Mammary epithelial cell (primary cell): Measurements from ENCODE around the gene LHB.
"Not testable (repeated sequence)": the region's sequence is repeated elsewhere in the genome, so short reads cannot be mapped to it uniquely, and the experiment has no call there.

Experiments
- EZH2 ChIP-seq: IDR thresholded peaks from 2 replicates; pipeline ENCODE4 v1.6.1; 2012; ENCODE audit warnings: low read length, inconsistent platforms, borderline replicate concordance
- TF ChIP-seq, protein P1 (sequence below), 2 donors: IDR thresholded peaks in 1 of 2; conservative IDR thresholded peaks in 1 of 2; 2 replicates each; pipeline ENCODE4 v1.5.1; 2011 to 2012; ENCODE audit warnings: inconsistent platforms in 2 of 2, low read length in 2 of 2, mild to moderate bottlenecking in 2 of 2, control low read depth in 1 of 2, low read depth in 1 of 2; ENCODE audit not compliant: insufficient read depth in 1 of 2; ENCODE audit errors: extremely low read depth in 1 of 2

DNA sequence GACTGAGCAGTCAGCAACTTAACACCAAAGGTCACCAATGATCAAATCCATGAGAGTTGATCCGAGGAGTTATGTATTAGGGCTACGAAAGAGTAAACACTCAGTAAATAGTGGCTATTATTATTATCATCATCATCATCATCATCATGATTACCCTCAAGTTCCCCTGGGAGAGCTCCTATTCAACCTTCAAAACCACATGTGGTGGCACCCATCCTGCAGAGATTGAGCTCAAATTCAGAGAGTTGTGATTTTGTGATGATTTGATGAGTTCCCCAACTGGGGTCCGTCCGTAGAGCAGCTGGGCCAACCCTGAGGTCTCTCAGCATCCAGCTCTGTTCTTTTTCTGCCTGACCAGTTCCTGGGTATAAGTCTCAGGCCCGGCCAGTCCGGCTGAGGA lies 8.2 kb upstream of the LHB start:
- TF ChIP-seq, protein P1, sequence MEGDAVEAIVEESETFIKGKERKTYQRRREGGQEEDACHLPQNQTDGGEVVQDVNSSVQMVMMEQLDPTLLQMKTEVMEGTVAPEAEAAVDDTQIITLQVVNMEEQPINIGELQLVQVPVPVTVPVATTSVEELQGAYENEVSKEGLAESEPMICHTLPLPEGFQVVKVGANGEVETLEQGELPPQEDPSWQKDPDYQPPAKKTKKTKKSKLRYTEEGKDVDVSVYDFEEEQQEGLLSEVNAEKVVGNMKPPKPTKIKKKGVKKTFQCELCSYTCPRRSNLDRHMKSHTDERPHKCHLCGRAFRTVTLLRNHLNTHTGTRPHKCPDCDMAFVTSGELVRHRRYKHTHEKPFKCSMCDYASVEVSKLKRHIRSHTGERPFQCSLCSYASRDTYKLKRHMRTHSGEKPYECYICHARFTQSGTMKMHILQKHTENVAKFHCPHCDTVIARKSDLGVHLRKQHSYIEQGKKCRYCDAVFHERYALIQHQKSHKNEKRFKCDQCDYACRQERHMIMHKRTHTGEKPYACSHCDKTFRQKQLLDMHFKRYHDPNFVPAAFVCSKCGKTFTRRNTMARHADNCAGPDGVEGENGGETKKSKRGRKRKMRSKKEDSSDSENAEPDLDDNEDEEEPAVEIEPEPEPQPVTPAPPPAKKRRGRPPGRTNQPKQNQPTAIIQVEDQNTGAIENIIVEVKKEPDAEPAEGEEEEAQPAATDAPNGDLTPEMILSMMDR (conservative IDR thresholded peaks at IDR 0.05 in 1 of 2, IDR thresholded peaks at IDR 0.05 in 1 of 2; ENCODE audit: extremely low read depth in 1 of 2, insufficient read depth in 1 of 2, low read depth in 1 of 2, low read length in 2 of 2) = not testable (repeated sequence)
- TF ChIP-seq EZH2 = not testable (repeated sequence)
